Skeletal muscle cell (primary cell): ENCODE data around the gene ZCCHC7.
A peak's percentile ranks its signal among the peaks of the same experiment; 100 is the strongest.
"Not testable (repeated sequence)": the region's sequence is repeated elsewhere in the genome, so short reads cannot be mapped to it uniquely, and the experiment has no call there.

Experiments
- DNase-seq: peaks from one replicate; pipeline ENCODE4 v3.0.0-alpha.2; 2010; ENCODE audit warnings: low read depth
- H3K4me3 ChIP-seq: 2 replicates; pipeline ENCODE4 v1.5.1; 2011; ENCODE audit warnings: low read depth, mild to moderate bottlenecking, control low read depth, low read length, moderate library complexity

Gene ZCCHC7

DNA sequence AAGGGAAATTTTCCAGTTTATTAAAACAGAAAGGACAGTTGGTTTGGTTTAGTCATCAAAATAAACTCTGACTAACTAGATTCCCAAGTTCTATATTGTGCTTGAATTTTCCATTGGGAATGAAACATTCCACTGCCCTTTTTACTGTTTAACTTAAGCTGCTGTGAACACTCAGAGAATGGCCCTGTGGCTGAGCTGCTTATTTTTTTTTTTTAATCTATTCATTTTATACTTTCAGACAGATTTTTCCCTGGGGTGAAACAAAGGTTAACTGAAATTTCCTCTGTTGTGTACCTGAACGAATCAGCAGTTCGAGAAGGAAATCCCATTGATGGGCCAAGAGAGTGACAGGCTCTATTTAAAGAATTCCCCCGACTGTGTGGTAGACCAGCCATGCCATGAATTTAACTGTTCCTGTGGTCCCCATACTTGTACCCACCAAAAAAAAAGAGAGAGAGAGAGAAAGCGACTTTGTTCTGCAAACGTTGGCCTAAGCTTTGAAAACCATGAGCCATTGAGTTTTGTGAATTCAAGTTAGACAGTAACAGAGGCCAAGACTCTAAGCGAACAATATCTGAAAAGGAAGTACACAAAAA is 163.5 kb downstream of the ZCCHC7 start:
- DNase-seq: peak; percentile 30
- H3K4me3 ChIP-seq: no peak overlapping the region

DNA sequence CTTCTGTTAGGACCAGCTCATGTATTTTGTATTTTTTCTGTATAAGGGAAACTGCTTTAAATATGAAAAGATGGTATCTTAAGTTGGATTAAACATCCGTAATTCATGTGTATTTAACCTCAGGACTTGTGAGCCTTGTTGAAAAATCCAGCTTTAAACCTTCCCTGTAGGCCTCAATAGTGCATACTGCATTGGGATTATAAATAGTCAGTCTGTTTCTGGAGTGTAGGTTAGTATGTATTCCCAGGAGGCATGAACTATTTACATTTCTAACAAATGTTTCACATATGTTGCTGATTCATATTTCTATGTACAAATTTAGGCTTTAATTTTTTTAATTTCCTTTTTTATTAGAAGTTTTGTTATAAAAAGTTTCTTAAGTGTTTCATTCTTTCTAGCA is 164.3 kb downstream of the ZCCHC7 start:
- DNase-seq: no peak
- H3K4me3 ChIP-seq: no peak overlapping the region

GRCh38 chr9:37286530-37287175 is 166.3 kb downstream of the ZCCHC7 start:
- no peak overlapping the region for H3K4me3 ChIP-seq
- DNase-seq: no peak

DNA sequence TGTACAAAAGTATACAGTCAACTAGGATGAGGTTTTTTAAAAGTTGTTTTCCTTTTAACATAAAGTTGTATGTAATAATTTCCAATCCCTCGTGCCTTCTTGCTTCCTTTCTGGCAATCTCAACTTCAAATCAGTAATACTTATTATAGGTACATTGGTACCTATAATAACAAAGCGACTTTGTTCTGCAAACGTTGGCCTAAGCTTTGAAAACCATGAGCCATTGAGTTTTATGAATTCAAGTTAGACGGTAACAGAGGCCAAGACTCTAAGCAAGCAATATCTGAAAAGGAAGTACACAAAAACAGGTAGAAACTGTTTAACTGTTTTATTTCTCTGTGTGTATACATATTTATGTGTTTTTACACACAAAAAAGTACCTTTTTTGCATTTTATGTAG is 166.9 kb downstream of the ZCCHC7 start:
- H3K4me3 ChIP-seq: no peak overlapping the region

DNA sequence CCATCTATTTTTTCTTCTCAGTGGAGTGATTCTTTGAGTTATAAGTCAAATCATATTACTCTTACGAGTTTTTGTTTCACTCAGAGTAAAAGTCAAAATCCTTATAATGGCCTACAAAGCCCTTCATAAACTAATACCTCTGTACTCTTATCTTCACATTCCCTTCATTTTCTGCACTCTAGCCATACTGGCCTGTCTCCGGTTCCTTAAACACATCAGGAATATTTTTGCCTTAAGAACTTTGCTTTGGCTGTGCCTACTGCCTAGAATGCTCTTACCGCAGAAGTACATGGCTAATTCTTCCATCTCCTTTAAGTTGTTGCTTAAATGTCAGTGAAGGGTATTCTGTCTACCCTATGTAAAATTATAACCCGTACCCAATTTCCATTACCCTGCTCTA is 169.3 kb downstream of the ZCCHC7 start:
- no peak overlapping the region for H3K4me3 ChIP-seq
- DNase-seq: no peak

More for the DNA sequence above, 166.9 kb downstream of the ZCCHC7 start:
- no peak for DNase-seq

DNA sequence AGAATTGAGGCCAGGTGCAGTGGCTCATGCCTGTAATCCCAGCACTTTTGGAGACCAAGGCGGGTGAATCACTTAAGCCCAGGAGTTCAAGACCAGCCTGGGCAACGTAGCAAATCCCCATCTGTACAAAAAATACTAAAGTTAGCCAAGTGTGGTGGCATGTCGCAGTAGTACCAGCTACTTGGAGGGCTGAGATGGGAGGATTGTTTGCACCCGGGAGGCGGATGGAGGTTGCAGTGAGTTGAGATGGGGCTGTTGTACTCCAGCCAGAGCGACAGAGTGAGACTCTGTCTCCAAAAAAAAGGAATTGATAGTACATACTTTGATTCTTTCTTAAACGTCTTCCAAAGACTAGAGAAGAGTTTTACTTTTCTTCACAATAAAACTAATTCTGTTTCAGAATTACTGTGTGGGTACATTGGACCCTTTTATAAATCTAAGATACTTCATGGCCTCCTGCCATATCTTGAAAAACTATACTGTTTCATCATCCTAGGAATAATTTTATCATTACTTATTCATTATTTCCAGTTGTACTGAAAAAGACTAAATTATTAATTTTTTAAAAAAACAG is 170.1 kb downstream of the ZCCHC7 start:
- H3K4me3 ChIP-seq: no peak overlapping the region
- DNase-seq: no peak

DNA sequence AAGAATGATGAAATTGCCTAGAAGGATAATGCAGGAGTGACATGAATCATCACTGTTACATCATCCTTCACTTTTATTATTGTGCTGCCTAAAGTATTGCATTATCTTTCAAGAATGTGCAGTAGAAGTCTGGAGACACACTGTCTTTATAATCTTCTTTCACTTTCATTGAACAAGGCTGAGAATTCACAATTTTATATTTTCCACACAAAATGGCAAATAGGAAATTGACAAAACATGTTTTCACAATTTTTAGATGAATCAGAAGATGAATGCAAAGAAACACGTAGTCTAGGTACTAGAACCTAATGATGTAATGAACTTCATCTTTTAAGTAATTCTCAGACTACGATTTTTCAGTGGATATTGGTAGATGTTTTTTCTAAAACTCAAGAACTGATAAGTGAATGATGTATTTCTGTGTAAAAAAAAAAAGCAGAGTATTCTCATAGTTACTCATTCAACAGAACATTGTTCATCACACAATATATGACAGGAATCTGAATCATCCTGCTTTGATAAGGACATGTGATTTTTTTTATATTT is 170.6 kb downstream of the ZCCHC7 start:
- DNase-seq: peak; percentile 69
- H3K4me3 ChIP-seq: no peak overlapping the region

- not testable (repeated sequence) for DNase-seq, H3K4me3 ChIP-seq
Observed at GRCh38 chr9:37291612-37292238, 171.4 kb downstream of the ZCCHC7 start.

GRCh38 chr9:37292896-37293295 is 172.5 kb downstream of the ZCCHC7 start:
- H3K4me3 ChIP-seq: no peak overlapping the region
- DNase-seq: no peak

GRCh38 chr9:37293664-37294524 is 173.5 kb downstream of the ZCCHC7 start:
- H3K4me3 ChIP-seq: no peak overlapping the region
- DNase-seq: peak; percentile 48

GRCh38 chr9:37295178-37295577 is 174.8 kb downstream of the ZCCHC7 start:
- no peak overlapping the region for H3K4me3 ChIP-seq
- no peak for DNase-seq

- H3K4me3 ChIP-seq: no peak overlapping the region
- DNase-seq: no peak
Observed at GRCh38 chr9:37295796-37296195, 175.4 kb downstream of the ZCCHC7 start.

- no peak for DNase-seq
- H3K4me3 ChIP-seq: no peak overlapping the region
Observed at GRCh38 chr9:37297592-37297991, 177.2 kb downstream of the ZCCHC7 start.

DNA sequence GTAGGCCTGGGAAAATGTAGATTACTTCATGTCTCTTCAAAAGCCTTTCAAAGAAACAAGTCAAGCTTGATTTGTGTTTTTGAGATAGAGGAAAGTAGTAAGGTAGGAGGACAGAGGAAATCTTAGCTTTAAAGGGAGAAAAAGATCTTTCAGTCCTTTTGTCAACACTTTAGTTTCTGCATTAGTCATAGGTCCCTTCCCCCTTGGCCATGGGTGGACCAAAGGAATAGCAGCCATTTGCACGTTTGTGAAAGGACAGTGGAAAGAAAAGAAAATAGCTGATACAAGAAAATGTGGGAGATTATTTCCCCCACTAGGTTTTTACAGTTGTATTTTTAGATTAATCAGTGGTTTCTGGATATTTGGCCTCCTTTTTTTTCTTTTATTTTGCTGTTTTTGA is 180.2 kb downstream of the ZCCHC7 start:
- no peak overlapping the region for H3K4me3 ChIP-seq
- DNase-seq: no peak

GRCh38 chr9:37301042-37301853 is 180.9 kb downstream of the ZCCHC7 start:
- no peak overlapping the region for H3K4me3 ChIP-seq
- no peak for DNase-seq

GRCh38 chr9:37301854-37302172 is 181.4 kb downstream of the ZCCHC7 start:
- no peak for DNase-seq
- no peak overlapping the region for H3K4me3 ChIP-seq

DNA sequence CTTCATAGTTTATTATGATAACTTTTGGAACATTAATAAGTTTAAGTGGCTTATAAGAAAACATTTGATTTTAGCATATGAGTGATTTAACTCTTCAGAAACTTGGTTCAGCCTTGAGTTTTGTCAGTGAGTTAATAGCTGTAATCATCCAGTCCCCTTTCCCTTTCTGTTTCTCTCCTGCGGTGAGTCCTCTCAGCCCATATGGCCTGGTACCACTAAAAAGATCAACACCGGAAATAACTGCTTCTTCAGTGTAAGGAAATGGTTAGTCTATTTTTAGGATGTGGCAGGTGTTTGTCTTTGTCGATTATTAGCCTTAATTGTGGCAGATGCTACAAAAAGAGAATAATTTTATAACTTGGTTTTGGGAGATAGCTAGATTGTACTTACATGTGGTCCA is 181.9 kb downstream of the ZCCHC7 start:
- H3K4me3 ChIP-seq: no peak overlapping the region
- no peak for DNase-seq

DNA sequence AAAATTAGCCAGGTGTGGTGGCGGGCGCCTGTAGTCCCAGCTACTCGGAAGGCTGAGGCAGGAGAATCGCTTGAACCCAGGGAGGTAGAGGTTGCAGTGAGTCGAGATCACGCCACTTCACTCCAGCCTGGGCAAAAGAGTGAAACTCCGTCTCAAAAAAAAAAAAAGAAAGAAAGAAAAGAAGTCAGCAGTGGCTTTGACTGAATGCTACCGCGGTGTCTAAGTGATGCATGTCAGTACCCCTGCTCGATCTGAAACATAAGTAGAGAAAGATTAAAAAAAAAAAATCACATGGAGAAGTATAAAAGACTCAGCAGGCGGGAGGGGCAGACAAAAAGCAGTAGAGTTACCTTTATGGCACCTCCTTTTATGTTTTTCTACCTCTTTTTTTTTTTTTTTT is 182.9 kb downstream of the ZCCHC7 start:
- not testable (repeated sequence) for DNase-seq, H3K4me3 ChIP-seq

GRCh38 chr9:37309136-37309535 is 188.8 kb downstream of the ZCCHC7 start:
- no peak overlapping the region for H3K4me3 ChIP-seq
- DNase-seq: no peak
